C4-2B (cell line): Measurements from ENCODE around the gene NPAS3.

Source experiments
- ZFX ChIP-seq: fragments of 450-650 bp; IDR thresholded peaks from 2 replicates; pipeline ENCODE4 v1.6.1; 2017
- TF ChIP-seq, protein P1 (sequence below): fragments of 450-650 bp; conservative IDR thresholded peaks from 2 replicates; pipeline ENCODE4 v1.5.1; 2017; ENCODE audit warnings: mild to moderate bottlenecking

DNA sequence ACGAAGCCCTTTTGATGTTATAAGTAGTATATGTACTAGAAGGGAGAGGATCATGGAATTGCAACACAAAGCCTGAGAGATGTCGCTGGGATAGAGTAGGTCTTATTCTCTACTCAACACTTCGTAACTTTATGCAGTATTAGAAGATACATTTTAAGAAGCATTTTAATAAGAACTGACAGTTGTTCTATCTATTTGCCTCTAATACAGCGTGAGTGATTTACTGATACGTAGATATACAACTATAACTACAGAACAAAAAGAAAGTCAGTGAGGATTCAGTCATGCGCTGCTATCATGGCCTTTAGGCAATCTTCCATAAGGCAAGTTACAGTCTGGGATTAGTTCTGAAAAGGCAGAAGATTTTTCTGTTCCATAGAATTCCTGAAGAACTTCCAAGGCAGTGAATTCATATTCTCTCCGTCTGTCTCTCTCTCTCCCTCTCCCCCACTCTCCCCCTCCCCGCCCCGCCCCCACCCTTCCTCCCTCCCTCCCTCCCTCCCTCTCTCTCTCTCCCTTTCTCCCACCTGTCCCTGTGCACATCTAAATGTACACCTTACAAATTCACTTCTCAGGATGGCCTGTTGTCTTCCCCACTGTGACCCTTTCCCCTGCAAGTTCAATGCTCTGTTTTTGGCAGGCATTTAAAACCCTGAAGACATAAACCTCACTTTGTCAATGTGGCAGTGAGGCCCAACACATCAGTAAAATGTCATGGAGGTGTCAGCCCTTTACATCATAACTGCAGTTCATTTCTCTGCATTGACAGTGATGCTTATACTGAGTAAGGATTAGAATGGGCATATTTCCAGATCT is 541.6 kb downstream of the NPAS3 start:
- TF ChIP-seq, protein P1, sequence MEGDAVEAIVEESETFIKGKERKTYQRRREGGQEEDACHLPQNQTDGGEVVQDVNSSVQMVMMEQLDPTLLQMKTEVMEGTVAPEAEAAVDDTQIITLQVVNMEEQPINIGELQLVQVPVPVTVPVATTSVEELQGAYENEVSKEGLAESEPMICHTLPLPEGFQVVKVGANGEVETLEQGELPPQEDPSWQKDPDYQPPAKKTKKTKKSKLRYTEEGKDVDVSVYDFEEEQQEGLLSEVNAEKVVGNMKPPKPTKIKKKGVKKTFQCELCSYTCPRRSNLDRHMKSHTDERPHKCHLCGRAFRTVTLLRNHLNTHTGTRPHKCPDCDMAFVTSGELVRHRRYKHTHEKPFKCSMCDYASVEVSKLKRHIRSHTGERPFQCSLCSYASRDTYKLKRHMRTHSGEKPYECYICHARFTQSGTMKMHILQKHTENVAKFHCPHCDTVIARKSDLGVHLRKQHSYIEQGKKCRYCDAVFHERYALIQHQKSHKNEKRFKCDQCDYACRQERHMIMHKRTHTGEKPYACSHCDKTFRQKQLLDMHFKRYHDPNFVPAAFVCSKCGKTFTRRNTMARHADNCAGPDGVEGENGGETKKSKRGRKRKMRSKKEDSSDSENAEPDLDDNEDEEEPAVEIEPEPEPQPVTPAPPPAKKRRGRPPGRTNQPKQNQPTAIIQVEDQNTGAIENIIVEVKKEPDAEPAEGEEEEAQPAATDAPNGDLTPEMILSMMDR = no peak
- no peak for TF ChIP-seq ZFX
